ENCODE data around the gene TBC1D22B.
A peak's percentile ranks its signal among the peaks of the same experiment; 100 is the strongest.
"Not testable (repeated sequence)": the region's sequence is repeated elsewhere in the genome, so short reads cannot be mapped to it uniquely, and the experiment has no call there.

Gene TBC1D22B

DNA sequence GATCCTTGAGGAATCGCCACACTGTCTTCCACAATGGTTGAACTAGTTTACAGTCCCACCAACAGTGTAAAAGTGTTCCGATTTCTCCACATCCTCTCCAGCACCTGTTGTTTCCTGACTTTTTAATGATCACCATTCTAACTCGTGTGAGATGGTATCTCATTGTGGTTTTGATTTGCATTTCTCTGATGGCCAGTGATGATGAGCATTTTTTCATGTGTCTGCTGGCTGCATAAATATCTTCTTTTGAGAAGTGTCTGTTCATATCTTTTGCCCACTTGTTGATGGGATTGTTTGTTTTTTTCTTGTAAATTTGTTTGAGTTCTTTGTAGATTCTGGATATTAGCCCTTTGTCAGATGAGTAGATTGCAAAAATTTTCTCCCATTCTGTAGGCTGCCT lies 88.2 kb downstream of the TBC1D22B start:
- TF ChIP-seq SCRT1 (tag by site-specific recombination; IDR thresholded peaks at IDR 0.05; ENCODE audit: borderline replicate concordance) (peak; percentile 62; the same call in 1 of the 2 replicates), ZNF184 (tag by site-specific recombination; IDR thresholded peaks at IDR 0.05) (peak; percentile 44; the same call in 1 of the 2 replicates), SCRT2 (tag by site-specific recombination; IDR thresholded peaks at IDR 0.05) (peak; percentile 86)
- H3K27ac ChIP-seq (ENCODE audit: extremely low read depth, low read depth, low read length); H3K4me3 ChIP-seq (ENCODE audit: low read depth, low read length); H3K36me3 ChIP-seq (ENCODE audit: control insufficient read depth in 2 of 2, insufficient read depth in 1 of 2, low read length in 2 of 2); H3K4me1 ChIP-seq (ENCODE audit: control insufficient read depth, insufficient read depth, low read length); POLR2A ChIA-PET; H3K9me3 ChIP-seq (ENCODE audit: control insufficient read depth, insufficient read depth, low read depth, low read length): not testable (repeated sequence)
- CTCF ChIA-PET, result interaction anchor here (1.4 kb wide), 1 partner anchor 20 kb away, joined by 3 read pairs; no protein-coding TSS in a partner anchor

DNA sequence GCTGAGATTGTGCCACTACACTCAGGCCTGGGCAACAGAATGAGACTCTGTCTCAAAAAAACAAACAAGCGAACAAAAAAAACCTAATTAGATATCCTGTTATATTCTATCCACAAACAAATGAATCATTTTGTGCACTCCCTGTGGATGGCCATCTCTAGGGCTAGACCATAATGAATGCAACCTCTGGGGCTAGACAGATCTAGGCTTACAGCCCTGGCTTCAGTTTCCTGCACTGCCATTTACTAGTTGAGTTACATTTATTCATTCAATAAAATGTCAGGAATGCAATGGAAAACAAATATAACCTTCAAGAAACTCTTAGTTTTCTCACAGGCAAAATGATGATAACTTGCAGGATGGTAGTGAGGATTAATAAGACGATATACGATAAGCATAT lies 89.6 kb downstream of the TBC1D22B start:
- TF ChIP-seq, protein P1, sequence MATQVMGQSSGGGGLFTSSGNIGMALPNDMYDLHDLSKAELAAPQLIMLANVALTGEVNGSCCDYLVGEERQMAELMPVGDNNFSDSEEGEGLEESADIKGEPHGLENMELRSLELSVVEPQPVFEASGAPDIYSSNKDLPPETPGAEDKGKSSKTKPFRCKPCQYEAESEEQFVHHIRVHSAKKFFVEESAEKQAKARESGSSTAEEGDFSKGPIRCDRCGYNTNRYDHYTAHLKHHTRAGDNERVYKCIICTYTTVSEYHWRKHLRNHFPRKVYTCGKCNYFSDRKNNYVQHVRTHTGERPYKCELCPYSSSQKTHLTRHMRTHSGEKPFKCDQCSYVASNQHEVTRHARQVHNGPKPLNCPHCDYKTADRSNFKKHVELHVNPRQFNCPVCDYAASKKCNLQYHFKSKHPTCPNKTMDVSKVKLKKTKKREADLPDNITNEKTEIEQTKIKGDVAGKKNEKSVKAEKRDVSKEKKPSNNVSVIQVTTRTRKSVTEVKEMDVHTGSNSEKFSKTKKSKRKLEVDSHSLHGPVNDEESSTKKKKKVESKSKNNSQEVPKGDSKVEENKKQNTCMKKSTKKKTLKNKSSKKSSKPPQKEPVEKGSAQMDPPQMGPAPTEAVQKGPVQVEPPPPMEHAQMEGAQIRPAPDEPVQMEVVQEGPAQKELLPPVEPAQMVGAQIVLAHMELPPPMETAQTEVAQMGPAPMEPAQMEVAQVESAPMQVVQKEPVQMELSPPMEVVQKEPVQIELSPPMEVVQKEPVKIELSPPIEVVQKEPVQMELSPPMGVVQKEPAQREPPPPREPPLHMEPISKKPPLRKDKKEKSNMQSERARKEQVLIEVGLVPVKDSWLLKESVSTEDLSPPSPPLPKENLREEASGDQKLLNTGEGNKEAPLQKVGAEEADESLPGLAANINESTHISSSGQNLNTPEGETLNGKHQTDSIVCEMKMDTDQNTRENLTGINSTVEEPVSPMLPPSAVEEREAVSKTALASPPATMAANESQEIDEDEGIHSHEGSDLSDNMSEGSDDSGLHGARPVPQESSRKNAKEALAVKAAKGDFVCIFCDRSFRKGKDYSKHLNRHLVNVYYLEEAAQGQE (tag by site-specific recombination; IDR thresholded peaks at IDR 0.05), result no peak
- TF ChIP-seq ZNF157 (tag by site-specific recombination; IDR thresholded peaks at IDR 0.05), result no peak
- no peak for TF ChIP-seq ZNF341 (tag by site-specific recombination; IDR thresholded peaks at IDR 0.05; ENCODE audit: low read depth)
- TF ChIP-seq ZNF23 (tag by site-specific recombination; IDR thresholded peaks at IDR 0.05; ENCODE audit: borderline replicate concordance), result no peak
- TF ChIP-seq ZNF501 (tag by site-specific recombination; IDR thresholded peaks at IDR 0.05), result no peak
- no peak for TF ChIP-seq GLIS2 (tag by site-specific recombination; IDR thresholded peaks at IDR 0.05)
- no peak for TF ChIP-seq ZNF274 (IDR thresholded peaks at IDR 0.05; ENCODE audit: low read length)
- TF ChIP-seq ZNF274 (tag by site-specific recombination; IDR thresholded peaks at IDR 0.05; ENCODE audit: borderline replicate concordance), result no peak
- no peak for TF ChIP-seq ZNF791 (tag by site-specific recombination; IDR thresholded peaks at IDR 0.05)
- no peak for TF ChIP-seq OSR2 (tag by site-specific recombination; IDR thresholded peaks at IDR 0.05)
- TF ChIP-seq ZNF530 (tag by site-specific recombination; IDR thresholded peaks at IDR 0.05; ENCODE audit: low read depth), result no peak
- no peak for TF ChIP-seq ZNF214 (tag by site-specific recombination; IDR thresholded peaks at IDR 0.05; ENCODE audit: borderline replicate concordance)
- no peak for TF ChIP-seq ZNF654 (tag by site-specific recombination; IDR thresholded peaks at IDR 0.05; ENCODE audit: low read depth)
- TF ChIP-seq OVOL3 (tag by site-specific recombination; IDR thresholded peaks at IDR 0.05), result no peak
- no peak for TF ChIP-seq ZNF121 (tag by site-specific recombination; IDR thresholded peaks at IDR 0.05)
- TF ChIP-seq, protein P2, sequence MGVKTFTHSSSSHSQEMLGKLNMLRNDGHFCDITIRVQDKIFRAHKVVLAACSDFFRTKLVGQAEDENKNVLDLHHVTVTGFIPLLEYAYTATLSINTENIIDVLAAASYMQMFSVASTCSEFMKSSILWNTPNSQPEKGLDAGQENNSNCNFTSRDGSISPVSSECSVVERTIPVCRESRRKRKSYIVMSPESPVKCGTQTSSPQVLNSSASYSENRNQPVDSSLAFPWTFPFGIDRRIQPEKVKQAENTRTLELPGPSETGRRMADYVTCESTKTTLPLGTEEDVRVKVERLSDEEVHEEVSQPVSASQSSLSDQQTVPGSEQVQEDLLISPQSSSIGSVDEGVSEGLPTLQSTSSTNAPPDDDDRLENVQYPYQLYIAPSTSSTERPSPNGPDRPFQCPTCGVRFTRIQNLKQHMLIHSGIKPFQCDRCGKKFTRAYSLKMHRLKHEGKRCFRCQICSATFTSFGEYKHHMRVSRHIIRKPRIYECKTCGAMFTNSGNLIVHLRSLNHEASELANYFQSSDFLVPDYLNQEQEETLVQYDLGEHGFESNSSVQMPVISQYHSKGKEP (tag by site-specific recombination; IDR thresholded peaks at IDR 0.05), result no peak
- no peak for TF ChIP-seq ZNF184 (tag by site-specific recombination; IDR thresholded peaks at IDR 0.05)
- TF ChIP-seq ZNF292 (tag by site-specific recombination; IDR thresholded peaks at IDR 0.05; ENCODE audit: borderline replicate concordance, low read depth), result no peak
- H3K4me3 ChIP-seq (ENCODE audit: low read depth, low read length), result no peak overlapping the region
- no peak overlapping the region for H3K27ac ChIP-seq (ENCODE audit: extremely low read depth, low read depth, low read length)
- ChIA-PET CTCF (interaction anchor here (1.4 kb wide), 1 partner anchor 21 kb away, joined by 3 read pairs; no protein-coding TSS in a partner anchor), POLR2A (no interaction called here)
- no peaks in the 10 kb centered on the region; a peak in 1 of 3 replicates for H3K36me3 ChIP-seq (ENCODE audit: control insufficient read depth in 2 of 2, insufficient read depth in 1 of 2, low read length in 2 of 2)
- H3K4me1 ChIP-seq (ENCODE audit: control insufficient read depth, insufficient read depth, low read length), result no peaks in the 10 kb centered on the region
- no peaks in the 10 kb centered on the region for H3K9me3 ChIP-seq (ENCODE audit: control insufficient read depth, insufficient read depth, low read depth, low read length)

Measured in HEK293 (cell line).